Peyer's patch (tissue), 4 donors: ENCODE results near the gene MLLT1.

ENCODE experiments used
- CTCF ChIP-seq, 6 experiments: fragments of 450-650 bp in 4 of 6; fragments of 200-600 bp in 2 of 6; sonication (generic) in 1 of 6; IDR thresholded peaks; one replicate each; pipeline ENCODE4 v1.5.1; 2017 to 2019; ENCODE audit warnings: antibody characterized with exemption in 6 of 6, mild to moderate bottlenecking in 3 of 6, moderate library complexity in 1 of 6
- POLR2A ChIP-seq, 2 donors: fragments of 450-650 bp; IDR thresholded peaks; one replicate each; pipeline ENCODE4 v1.5.1; 2017; ENCODE audit warnings: antibody characterized with exemption in 2 of 2, mild to moderate bottlenecking in 2 of 2, moderate library complexity in 2 of 2

- peak; percentile 45 to 67 (median 56) for TF ChIP-seq CTCF (IDR thresholded peaks at IDR 0.05)
- peak in 1 of 2 donors; percentile 16 for TF ChIP-seq POLR2A (IDR thresholded peaks at IDR 0.05)
Observed at GRCh38 chr19:6199240-6199994, 80.4 kb downstream of the MLLT1 start.
